ENCODE measurements around the gene COMP.
"Not testable (repeated sequence)": the region's sequence is repeated elsewhere in the genome, so short reads cannot be mapped to it uniquely, and the experiment has no call there.

COMP gene

GRCh38 chr19:18790566-18791314, at the start of gene COMP:
COMP (minus strand) TSS chr19:18791305; CDS start chr19:18791269, 36 bp downstream.
- DNase-seq: no peak

DNA sequence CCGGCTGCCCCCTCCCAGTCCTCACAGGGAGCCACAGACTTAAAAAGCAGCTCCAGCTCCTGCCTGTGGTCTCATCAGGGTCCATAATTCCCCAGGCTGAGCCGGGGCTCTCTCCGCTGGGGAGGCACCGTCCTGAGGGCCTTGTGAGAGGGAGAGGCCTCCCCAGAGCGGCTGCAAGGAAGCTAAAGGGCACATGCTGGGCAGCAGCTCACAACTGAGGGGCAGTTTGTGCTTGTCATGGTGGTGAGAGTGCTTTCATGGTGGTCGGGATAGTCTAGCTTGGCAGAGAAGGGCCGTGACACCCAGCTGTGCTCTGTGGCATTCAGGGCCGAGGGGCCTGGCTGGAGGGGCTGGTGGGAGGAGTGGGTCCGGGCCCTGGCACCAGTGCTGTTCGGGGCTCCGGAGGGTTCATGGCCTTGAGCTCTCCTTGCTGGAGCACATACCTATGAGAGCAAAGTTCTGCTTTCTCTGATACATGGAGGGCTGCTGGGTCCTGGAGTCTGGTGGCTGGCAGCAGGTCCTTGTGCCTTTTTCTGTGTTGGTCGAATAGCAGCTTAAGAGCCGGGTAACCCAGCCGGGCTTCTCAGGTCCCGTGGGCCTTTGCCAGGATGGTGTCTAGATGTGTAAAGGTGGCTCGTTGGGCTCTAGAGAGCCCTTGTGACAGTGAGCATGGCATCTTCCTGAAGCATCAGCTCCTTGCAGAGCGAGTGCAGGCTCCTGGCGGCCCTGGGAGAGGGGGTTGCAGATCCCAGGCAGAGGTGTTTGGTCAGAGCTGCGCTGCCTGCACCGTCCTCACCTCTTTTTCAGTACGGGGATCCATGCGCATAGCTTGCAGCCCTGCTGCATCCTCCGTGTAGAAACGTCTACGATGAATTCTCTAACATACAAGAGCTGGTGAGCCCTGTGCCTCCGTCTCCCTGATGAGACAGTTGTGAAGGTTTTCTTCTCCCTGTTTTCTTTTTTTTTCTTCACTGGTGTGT, 49.5 kb upstream of the COMP start:
- no peak for DNase-seq

- no peak for DNase-seq
Measured at GRCh38 chr19:18839465-18840287, 48.6 kb upstream of the COMP start.

DNA sequence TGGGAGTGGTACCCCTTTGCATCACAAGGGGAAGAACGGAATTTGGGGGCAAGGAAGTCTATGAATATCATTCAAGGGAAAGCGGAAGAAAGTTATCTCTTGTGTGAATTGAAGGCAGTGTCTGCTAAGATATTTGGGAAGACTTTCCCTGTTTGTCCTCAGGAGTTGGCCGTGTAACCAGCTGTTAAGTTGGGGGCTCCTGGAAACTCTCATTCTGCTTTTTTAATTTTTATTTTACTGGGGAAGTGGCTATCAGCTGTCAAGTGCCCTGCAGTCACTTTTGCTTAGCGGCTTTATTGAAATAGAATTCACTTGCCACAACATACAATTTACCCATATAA, 43.5 kb upstream of the COMP start:
- no peak for DNase-seq

GRCh38 chr19:18833849-18834643, 42.9 kb upstream of the COMP start:
- DNase-seq: peak; percentile 17

- no peak for DNase-seq
Measured at GRCh38 chr19:18833141-18833476, 42.0 kb upstream of the COMP start.

GRCh38 chr19:18832306-18833140, 41.4 kb upstream of the COMP start:
- DNase-seq: no peak

GRCh38 chr19:18831524-18832305, 40.6 kb upstream of the COMP start, which contains the start of gene UPF1:
UPF1 (plus strand) TSS chr19:18831959; CDS start chr19:18832210, 251 bp downstream.
- peak; percentile 82 for DNase-seq

- DNase-seq: no peak
Measured at GRCh38 chr19:18830488-18830887, 39.4 kb upstream of the COMP start.

DNA sequence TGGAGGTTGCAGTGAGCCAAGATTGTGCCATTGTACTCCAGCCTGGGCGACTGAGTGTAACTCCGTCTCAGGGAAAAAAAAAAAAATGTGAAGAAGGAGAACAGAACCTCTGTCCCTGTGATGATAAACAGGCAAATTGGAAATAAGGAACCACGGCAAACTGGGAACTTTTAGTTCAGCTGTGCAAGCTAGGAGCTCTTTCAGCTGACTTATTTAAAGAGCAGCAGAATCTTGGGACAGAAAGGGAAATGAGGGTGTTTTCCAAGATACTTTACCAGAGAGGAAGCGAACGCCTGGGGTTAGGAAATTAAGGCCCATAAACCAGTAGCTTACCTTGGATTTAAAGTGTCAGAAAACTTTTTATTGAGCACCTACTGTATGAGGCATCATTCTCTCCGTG, 37.7 kb upstream of the COMP start:
- DNase-seq: no peak

DNA sequence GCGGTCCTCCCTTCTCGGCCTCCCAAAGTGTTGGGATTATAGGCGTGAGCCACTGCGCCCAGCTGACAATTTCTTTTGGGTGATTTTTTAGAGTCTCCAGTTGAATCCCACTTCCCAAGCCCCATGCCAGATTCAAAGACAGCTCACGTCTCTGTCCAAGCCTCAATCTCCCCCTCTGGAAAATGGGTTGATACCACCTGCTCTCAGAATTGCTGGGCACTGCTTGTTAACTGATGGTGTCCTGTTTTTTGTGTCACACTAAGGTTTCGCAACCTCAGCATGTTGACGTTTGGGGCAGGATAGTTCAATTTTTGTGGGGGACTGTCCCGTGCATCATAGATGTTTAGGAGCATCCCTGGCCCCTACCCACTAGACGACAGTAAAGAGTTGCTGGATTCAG, 26.5 kb upstream of the COMP start:
- no peak for DNase-seq

- DNase-seq: not testable (repeated sequence)
Measured at GRCh38 chr19:18816645-18817044, 25.5 kb upstream of the COMP start.

- DNase-seq: no peak
Measured at GRCh38 chr19:18815673-18816072, 24.6 kb upstream of the COMP start.

- no peak for DNase-seq
Measured at GRCh38 chr19:18814063-18814462, 23.0 kb upstream of the COMP start.

DNA sequence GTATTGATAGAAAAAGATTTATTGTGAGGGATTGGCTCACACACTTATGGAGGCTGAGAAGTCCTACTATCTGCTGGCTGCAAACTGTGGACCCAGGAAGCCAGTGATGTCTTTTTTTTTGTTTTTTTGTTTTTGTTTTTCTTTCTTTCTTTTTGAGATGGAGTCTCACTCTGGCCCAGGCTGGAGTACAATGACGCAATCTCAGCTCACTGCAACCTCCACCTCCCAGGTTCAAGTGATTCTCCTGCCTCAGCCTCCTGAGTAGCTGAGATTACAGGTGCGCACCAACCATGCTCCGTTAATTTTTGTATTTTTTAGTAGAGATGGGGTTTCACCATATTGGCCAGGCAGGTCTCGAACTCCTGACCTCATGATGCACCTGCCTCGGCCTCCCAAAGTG, 20.5 kb upstream of the COMP start:
- DNase-seq: not testable (repeated sequence)

DNA sequence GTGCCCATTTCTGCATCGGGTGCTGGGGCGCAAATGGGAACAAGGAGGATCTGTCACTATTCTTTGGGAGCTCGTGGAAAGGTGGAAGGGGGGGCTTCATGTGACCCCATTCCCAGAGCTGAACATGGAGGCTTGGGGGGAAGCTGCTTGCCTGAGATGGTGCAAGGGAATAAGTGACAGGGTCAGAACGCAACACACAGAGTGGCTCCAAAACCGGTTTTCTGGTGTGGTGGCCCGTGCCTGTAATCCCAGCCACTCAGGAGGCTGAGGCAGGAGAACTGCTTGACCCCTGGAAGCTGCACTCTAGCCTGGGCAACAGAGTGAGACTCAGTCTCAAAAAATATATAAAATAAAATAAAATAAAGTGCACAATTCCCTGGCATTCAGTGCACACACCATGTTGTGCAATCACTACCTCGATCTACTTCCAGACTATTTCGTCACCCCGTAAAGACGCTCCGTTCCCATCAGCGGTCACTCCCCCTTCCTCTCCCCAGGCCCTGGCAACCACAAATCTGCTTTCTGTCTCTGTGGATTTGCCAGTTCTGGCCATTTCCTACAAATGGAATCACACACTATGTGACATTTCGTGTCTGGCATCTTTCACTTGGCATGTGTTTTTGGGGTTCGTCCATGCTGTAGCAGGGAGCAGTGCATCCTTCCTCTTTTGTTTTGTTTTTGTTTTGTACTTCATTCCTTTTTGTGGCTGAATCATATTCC, 18.2 kb upstream of the COMP start:
- DNase-seq: no peak

DNA sequence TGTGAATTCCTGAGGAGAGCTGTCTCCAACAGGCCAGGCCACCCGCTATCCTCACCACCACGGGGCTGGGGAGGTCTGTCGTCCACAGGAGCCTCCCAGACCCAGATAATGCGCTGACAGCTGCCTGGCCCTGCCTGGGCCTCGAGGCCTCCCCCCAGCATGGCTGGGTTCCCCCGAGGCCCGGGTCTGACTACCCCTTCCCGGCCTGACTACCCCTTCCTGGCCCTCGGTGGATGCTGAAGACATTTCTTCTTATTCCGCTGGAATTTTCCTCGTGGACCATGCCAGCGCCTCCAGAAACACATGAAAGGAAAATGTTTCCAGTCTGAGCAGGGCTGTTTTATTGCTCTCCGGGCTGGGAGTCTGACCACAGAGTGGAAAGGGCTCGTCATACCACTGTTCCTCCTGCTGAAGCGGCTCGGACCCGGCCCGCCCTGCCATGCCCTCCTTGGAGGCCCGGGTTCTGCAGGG, 16.8 kb upstream of the COMP start:
- no peak for DNase-seq

GRCh38 chr19:18804643-18805042, 13.5 kb upstream of the COMP start:
- no peak for DNase-seq

GRCh38 chr19:18804139-18804601, 13.1 kb upstream of the COMP start:
- no peak for DNase-seq

All from NCI-H2227 treated with DMSO at 0.1 percent for 48 hours (cell line).